Measurements from ENCODE around the gene WDTC1. TPM values are rescaled to one million over a fixed set of nuclear protein-coding genes. Genes with fewer than 3 reads are reported as not detected.

The WDTC1 gene
- total RNA-seq, 1 experiment from 2014 or later: 26.6 TPM

- no peak overlapping the region for H2AFZ ChIP-seq (ENCODE audit: low read depth, low read length, poor library complexity, severe bottlenecking)
- ChIA-PET RAD21 (ENCODE audit: low non-redundant PET in 1 of 2, low total read pairs in 2 of 2, uncharacterized antibody in 2 of 2, unreplicated experiment in 2 of 2) (interaction anchor here (0.6 to 1.1 kb wide), 5 partner anchors 10 to 243 kb away, joined by 3 to 6 read pairs (median 3); no protein-coding TSS in a partner anchor), CTCF (interaction anchor here (0.8 to 3.7 kb wide), 26 partner anchors 11 to 366 kb away, joined by 3 to 32 read pairs (median 6); partner anchors contain the start of gene GPR3), POLR2A (interaction anchor here (0.5 to 0.9 kb wide), 2 partner anchors 194 to 370 kb away, joined by 3 read pairs; no protein-coding TSS in a partner anchor)
- no peaks in the 10 kb centered on the region for H3K9me3 ChIP-seq (ENCODE audit: control insufficient read depth in 1 of 2, insufficient read depth in 1 of 2, low read depth in 1 of 2, low read length in 2 of 2)
- H3K9me2 ChIP-seq (ENCODE audit: insufficient read depth): no peaks in the 10 kb centered on the region
- H3K9ac ChIP-seq (ENCODE audit: low read length): no peak overlapping the region
- intact Hi-C loops (cut with micrococcal nuclease): loop anchor here (2.0 kb wide), 1 partner anchor 310 kb away; no protein-coding TSS in a partner anchor
- no peaks in the 10 kb centered on the region for H3K27me3 ChIP-seq (ENCODE audit: insufficient read depth, low read length)
- ATAC-seq: peak; percentile 77
- no peaks in the 10 kb centered on the region for H3K79me2 ChIP-seq (ENCODE audit: insufficient read depth, low read length)
- BruUV-seq (replicated peaks): no TSS peak
- H3K4me1 ChIP-seq (ENCODE audit: control insufficient read depth in 1 of 2, insufficient read depth in 2 of 2, low read length in 2 of 2): peaks cover 0 to 8% of the 10 kb centered on the region in 2 experiments; a peak in 1 of 4 replicates
- peak; percentile 22 for DNase-seq (ENCODE audit: low read depth, low spot score)
- no peaks in the 10 kb centered on the region for H3K36me3 ChIP-seq (ENCODE audit: control insufficient read depth in 1 of 2, insufficient read depth in 2 of 2, low read length in 2 of 2)
- H3K27ac ChIP-seq (ENCODE audit: low read depth, low read length): no peak overlapping the region
- H3K4me3 ChIP-seq (replicated peaks in 1 of 2; ENCODE audit: low read depth in 1 of 2, low read length in 2 of 2): no peak overlapping the region
- no peak for TF ChIP-seq EZH2phosphoT487 (IDR thresholded peaks at IDR 0.05; ENCODE audit: borderline replicate concordance)
- no peak for TF ChIP-seq EGR1 (IDR thresholded peaks at IDR 0.05; ENCODE audit: low read depth)
- peak; percentile 59 to 73 (median 72) for TF ChIP-seq CTCF (IDR thresholded peaks at IDR 0.05 in 2 of 3, conservative IDR thresholded peaks at IDR 0.05 in 1 of 3; ENCODE audit: borderline replicate concordance in 1 of 3, insufficient read depth in 1 of 3, low read depth in 2 of 3, low read length in 2 of 3)
- no peak for TF ChIP-seq ZBTB33 (IDR thresholded peaks at IDR 0.05; ENCODE audit: extremely low read depth, insufficient replicate concordance, low read length)
- peak; percentile 60 for TF ChIP-seq RAD21 (IDR thresholded peaks at IDR 0.05; ENCODE audit: low read depth)
- H4K20me1 ChIP-seq (ENCODE audit: insufficient read depth): no peaks in the 10 kb centered on the region
- no peak overlapping the region for H3K4me2 ChIP-seq (ENCODE audit: low read length)
These were observed 62.4 kb downstream of the WDTC1 start for GRCh38 chr1:27296773-27297291.

Data from HCT116 (cell line).